Central memory CD4-positive, alpha-beta T cell (primary cell): ENCODE data around the gene NPTN.
"Not testable (repeated sequence)": the region's sequence is repeated elsewhere in the genome, so short reads cannot be mapped to it uniquely, and the experiment has no call there.

Source experiments
- DNase-seq: peaks from one replicate; pipeline ENCODE4 v3.0.0; 2022

Gene NPTN

GRCh38 chr15:73570355-73571032 is 62.7 kb downstream of the NPTN start:
- no peak for DNase-seq

DNA sequence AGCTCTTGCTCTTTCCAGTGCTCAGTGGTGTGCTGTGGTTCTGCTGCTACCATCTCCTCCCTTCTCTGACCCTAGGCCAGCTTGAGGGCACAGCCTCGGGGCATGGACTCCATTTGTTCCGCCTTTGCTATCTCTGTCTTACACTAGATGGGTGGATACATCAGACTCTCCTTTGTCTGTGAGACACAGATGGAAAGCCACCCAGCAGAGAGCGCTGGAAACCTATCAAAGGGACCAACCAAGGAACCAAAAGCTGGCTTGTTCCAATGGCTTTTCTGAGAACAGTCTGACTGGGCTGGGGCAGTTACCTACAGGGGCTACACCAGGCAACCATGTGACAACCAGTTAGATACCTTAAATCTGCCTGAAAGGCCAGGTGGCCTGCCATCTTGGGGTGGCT is 63.8 kb downstream of the NPTN start:
- no peak for DNase-seq

DNA sequence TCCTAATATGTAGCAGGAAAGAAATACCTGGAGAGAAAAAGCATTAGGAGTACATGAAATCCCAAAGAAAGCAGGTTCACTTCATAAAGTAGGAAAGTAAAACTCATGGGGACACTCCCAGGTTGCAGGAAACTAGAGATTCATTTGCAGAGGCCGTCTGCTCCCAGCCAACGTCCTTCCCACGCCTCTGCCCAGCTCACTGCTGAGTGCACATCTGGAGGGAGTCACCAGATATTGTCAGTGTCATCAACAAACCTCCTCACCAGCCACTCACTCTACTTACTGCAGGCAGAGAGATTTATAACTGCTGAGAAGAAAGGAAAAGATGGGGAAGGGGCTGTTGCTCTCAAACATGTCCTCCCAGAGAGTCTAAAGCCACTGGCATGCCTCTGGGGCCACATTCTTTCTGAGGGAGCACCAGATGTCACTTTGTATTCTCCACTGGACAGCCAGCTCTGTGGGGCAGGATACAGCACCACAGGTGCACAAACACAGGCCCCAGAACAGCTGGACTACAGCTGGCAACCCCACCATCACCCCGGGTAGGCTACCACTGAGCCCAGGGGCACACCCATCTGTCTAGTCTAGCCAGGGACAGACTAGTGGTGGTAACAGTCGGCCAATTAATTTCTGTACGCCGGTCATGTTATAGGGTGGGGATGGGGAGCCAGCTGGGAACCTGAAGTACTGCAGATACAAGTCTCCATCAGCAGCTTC is 64.5 kb downstream of the NPTN start:
- DNase-seq: no peak

DNA sequence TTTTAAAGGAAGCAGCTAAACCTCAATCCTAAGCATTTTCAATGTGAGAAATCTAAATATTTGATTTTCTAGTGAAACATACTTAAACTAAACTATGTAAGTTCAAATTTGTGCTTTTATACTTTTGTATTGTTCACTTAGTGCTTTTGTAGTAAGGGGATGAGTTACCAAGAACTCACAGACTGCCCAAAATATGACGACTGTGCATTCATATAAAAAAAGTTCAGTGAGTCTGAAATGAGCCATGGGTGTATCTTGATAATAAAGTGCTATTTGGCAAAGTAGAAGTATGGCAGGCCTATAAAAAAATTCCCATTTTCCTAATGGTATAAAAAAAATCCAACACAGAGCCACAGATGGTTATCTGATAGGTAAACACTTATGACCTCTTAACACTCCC is 66.2 kb downstream of the NPTN start:
- DNase-seq: no peak

GRCh38 chr15:73564255-73564654 is 68.9 kb downstream of the NPTN start:
- no peak for DNase-seq

DNA sequence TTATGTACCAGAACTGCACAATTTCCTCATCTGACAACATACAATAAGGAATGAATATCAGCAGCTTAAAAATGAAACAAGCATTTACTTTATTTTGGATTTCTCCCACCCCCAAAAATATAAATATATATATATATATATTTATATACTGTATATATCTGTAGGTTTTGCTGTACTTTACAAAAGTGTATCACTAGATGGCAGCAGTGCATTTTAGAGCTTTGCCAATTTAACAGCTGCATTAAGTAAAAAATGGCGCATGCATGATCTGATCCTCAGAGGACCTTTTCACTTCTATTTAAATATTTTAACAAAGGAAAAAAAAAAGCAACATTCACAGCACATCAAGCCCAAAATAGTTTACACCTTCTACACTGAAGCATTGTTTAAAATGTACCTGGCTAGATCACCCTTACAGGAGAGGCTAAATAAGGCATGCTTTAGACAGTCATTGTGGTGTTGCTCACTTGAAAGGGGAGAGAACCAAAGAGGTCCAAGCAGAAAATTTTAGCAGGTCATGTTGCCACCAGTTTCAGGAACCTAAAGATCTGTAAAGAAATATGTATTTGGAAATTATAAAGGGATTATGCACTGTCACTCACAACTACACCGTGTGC is 72.6 kb downstream of the NPTN start:
- DNase-seq: peak; percentile 14

DNA sequence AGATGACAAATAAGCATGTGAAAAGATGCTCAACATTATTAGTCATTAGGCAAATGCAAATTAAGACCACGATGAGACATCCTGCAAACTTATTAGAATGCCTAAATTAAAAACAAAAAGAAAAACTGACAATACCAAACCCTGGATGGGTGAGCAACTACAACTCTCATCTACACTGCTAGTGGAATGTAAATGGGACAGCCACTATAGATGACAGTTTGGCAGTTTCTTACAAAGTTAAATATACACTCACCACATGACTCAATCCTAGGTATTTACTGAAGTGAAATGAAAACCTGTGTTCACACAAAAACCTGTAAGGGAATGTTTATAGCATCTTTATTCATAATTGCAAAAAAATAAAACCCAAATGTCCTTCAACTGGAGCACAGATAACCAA is 74.7 kb downstream of the NPTN start:
- DNase-seq: no peak

DNA sequence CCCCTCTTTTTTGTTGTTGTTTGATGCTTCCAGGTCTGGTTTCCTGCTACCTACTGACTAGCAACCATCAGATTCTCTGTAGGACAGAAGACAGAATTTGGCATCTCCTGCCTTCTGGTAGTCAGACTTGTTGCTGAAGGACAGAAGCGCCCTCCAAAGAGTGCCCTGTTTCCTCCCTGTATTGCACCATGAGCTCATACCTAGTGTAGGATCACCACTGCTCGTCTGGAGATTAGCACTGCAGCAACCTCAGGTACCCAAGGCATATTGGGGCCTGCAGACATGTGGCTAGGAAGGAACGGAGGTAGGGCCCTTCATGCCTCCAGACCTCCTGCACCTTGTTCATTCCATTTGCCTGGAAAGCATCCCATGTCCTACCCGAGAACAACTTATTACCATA is 78.1 kb downstream of the NPTN start:
- no peak for DNase-seq

GRCh38 chr15:73550190-73550589 is 83.0 kb downstream of the NPTN start:
- DNase-seq: no peak

DNA sequence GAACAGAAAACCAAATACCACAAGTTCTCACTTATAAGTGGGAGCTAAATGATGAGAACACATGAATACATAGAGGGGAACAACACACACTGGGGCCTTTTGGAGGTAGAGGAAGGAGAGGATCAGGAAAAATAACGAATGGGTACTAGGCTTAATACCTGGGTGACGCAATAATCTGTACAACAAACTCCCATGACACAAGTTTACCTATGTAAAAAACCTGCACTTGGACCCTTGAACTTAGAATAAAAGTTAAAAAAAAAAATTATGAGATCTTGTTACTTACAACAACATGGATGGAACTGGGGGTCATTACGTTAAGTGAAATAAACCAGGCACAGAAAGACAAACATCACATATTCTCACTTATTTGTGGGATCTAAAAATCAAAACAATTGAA is 84.3 kb downstream of the NPTN start:
- not testable (repeated sequence) for DNase-seq

- no peak for DNase-seq
Measured at GRCh38 chr15:73541479-73541878, 91.7 kb downstream of the NPTN start.

- DNase-seq: no peak
Measured at GRCh38 chr15:73540161-73540560, 93.0 kb downstream of the NPTN start.

- DNase-seq: no peak
Measured at GRCh38 chr15:73539212-73540128, 93.7 kb downstream of the NPTN start.

GRCh38 chr15:73538563-73539211 is 94.5 kb downstream of the NPTN start:
- DNase-seq: no peak

GRCh38 chr15:73538123-73538522 is 95.1 kb downstream of the NPTN start:
- DNase-seq: no peak

DNA sequence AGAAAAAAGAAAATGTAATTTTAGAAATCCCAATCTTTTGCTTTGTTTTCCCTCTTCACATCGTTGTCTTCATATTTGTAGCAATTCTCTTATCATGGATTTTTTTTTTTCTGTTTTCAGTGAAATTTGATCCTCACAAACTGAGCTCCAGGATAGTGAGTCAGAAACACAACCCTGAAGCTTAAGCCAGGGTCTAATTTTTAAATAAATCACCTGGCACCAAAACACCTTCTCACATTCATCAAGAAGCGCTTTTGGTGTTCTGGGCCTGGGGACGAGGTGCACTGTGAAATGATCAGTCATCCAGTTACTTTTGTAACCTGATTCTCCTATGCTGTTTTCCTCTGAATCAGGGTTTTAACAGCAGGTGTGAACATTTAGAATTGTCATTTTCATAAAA is 102.5 kb downstream of the NPTN start:
- no peak for DNase-seq

DNA sequence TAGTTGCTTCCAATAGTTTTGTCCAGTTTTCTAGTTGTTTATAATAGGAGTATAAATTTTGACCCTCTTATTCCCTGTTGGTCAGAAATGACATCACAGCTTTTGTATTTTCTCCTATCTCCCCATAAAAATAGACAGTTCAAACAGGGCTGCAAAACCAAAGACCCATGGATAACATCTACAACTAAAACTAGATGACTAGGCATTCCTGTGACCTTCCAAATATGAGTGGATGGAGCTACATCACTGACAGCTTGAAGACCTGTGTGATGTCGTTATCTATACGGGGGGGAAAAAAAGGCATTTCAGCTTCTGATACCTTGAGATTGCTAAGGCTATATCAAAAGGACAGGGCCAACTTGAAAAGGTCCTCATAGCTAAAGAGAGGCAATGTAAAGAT is 105.6 kb downstream of the NPTN start:
- no peak for DNase-seq

GRCh38 chr15:73524919-73525318 is 108.3 kb downstream of the NPTN start:
- no peak for DNase-seq

DNA sequence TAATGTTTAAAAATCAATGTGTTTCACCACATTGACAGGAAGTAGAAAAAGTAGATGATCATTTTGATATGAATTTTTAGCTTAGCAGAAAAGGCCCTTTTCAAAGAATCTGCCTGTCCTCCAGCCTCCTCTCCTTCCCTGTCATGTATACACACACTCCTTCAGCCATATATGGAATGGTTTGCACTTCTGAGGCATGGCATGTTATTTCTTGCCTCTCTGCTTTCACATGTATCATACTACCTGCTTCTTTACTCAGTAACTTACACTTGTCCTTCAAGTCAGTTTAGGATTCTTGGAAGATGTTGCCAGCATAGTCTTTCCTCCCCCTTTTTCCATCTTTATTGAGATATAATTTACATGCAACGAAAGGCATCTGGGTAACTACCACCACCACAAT is 111.2 kb downstream of the NPTN start:
- no peak for DNase-seq

DNA sequence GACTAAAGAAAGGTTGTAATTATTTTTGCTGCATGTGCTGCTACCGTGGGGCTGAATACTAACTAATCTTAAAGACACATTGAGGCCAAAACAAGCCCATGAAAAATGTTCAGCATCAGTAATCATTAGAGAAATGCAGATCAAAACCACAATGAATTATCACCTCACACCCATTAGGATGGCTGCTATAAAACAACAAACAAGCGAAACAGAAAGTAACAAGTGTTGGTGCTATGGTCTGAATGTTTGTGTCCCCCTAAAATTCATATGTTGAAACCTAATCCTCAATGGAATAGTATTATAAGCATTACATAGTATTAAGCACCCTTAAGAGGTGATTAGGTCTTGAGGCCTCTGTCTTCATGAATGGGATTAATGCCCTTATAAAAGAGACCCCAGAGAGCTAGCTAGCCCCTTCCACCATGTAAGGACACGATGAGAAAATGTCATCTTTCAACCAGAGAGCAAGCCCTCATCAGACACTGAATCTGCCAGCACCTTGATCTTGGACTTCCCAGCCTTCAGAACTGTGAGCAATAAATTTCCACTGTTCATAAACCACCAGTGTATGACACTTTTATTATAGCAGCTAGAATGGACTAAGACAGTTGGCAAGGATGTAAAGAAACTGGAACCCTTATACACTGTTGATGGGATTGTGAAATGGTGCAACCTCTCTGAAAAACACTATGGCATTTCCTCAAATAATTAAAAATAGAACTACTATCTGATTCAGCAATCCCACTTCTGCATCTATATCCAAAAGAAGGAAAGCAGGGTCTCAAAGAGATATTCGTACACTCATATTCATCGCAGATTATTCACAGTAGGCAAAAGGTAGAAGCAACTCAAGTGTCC is 114.1 kb downstream of the NPTN start:
- no peak for DNase-seq

- DNase-seq: no peak
Measured at GRCh38 chr15:73518180-73518862, 114.9 kb downstream of the NPTN start.
